Gastroesophageal sphincter (tissue), 3 donors: ENCODE results near the gene FAXDC2.

Experiments used
- POLR2AphosphoS5 ChIP-seq: sonication (generic); formaldehyde crosslinking; IDR thresholded peaks from one replicate; pipeline ENCODE4 v1.6.1; 2017; ENCODE audit warnings: antibody characterized with exemption
- TF ChIP-seq, protein P1 (sequence below), 4 experiments: fragments of 200-600 bp in 2 of 4; fragments of 450-650 bp in 2 of 4; sonication (generic) in 1 of 4; IDR thresholded peaks; one replicate each; pipeline ENCODE4 v1.5.1; 2017 to 2019; ENCODE audit warnings: antibody characterized with exemption in 4 of 4, mild to moderate bottlenecking in 2 of 4, moderate library complexity in 2 of 4

DNA sequence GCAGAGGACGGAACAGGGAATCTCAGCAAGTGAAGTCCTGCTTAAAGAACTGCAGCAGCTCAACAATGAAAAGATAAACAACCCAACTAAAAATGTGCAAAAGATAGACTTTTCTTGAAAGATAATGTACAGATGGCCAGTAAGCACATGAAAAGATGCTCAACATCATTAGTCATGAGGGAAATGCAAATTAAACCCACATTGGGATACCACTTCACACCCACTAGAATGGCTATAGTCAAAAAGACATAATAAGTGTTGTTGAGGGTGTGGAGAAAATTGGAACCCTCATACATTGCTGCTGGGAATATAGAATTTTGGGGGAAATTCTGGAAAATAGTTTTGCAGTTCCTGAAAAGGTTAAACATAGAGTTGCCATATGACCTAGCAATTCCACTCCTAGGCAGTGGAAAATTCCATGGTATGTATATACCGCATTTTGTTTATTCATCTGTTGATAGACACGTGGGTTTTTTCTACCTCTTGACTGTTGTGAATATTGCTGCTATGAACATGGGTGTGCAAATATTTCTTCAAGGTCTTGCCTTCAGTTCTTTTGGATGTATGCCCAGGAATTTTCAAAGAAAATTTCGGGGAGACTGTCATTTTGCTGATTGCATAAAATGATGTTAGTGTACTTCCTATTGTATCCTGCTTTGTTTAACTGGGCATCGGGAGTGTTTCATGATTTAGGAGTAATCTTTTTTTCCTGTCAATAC, 15.2 kb upstream of the FAXDC2 start:
- TF ChIP-seq, protein P1, sequence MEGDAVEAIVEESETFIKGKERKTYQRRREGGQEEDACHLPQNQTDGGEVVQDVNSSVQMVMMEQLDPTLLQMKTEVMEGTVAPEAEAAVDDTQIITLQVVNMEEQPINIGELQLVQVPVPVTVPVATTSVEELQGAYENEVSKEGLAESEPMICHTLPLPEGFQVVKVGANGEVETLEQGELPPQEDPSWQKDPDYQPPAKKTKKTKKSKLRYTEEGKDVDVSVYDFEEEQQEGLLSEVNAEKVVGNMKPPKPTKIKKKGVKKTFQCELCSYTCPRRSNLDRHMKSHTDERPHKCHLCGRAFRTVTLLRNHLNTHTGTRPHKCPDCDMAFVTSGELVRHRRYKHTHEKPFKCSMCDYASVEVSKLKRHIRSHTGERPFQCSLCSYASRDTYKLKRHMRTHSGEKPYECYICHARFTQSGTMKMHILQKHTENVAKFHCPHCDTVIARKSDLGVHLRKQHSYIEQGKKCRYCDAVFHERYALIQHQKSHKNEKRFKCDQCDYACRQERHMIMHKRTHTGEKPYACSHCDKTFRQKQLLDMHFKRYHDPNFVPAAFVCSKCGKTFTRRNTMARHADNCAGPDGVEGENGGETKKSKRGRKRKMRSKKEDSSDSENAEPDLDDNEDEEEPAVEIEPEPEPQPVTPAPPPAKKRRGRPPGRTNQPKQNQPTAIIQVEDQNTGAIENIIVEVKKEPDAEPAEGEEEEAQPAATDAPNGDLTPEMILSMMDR (IDR thresholded peaks at IDR 0.05), result no peak
- no peak for TF ChIP-seq POLR2AphosphoS5
